SU-DHL-6 (cell line): ENCODE measurements around the gene ODF2L.
A peak's percentile ranks its signal among the peaks of the same experiment; 100 is the strongest.

Experiments used
- H2AFZ ChIP-seq: fragments of 200-600 bp; sonication (generic); 2 replicates; pipeline ENCODE4 v1.6.1; 2014; ENCODE audit warnings: low read depth, mild to moderate bottlenecking, moderate library complexity, mixed read lengths, antibody characterized with exemption, low read length; ENCODE audit not compliant: severe bottlenecking
- H3F3A ChIP-seq: fragments of 200-600 bp; shearing (Covaris generic); 2 replicates; pipeline ENCODE4 v1.6.0; 2016; ENCODE audit warnings: antibody characterized with exemption, mild to moderate bottlenecking; ENCODE audit not compliant: insufficient read depth
- H3K27ac ChIP-seq: fragments of 200-600 bp; sonication (generic); 2 replicates; pipeline ENCODE4 v1.5.1; 2016; ENCODE audit warnings: low read depth, mild to moderate bottlenecking, low read length, moderate library complexity, mixed read lengths
- H3K27me3 ChIP-seq: fragments of 200-600 bp; sonication (generic), shearing (Covaris generic); 2 replicates; pipeline ENCODE4 v1.6.0; 2014; ENCODE audit warnings: mild to moderate bottlenecking, low read length
- H3K36me3 ChIP-seq: fragments of 200-600 bp; sonication (generic); 2 replicates; pipeline ENCODE4 v1.6.1; 2014; ENCODE audit warnings: mild to moderate bottlenecking, low read length, mixed read lengths
- H3K4me2 ChIP-seq: fragments of 300-600, 200-600 bp; shearing (Covaris generic), sonication (generic); 2 replicates; pipeline ENCODE4 v1.6.0; 2014; ENCODE audit warnings: low read length, low read depth, mild to moderate bottlenecking; ENCODE audit not compliant: poor library complexity, severe bottlenecking
- H3K4me3 ChIP-seq: fragments of 200-600 bp; sonication (generic); 2 replicates; pipeline ENCODE4 v1.5.1; 2014; ENCODE audit warnings: antibody characterized with exemption, low read length, mild to moderate bottlenecking, mixed read lengths; ENCODE audit not compliant: insufficient read depth, poor library complexity, severe bottlenecking
- H3K79me2 ChIP-seq: fragments of 200-600 bp; sonication (generic); 2 replicates; pipeline ENCODE4 v1.6.1; 2014; ENCODE audit warnings: mild to moderate bottlenecking, low read length, moderate library complexity; ENCODE audit not compliant: insufficient read depth
- H3K9ac ChIP-seq: fragments of 200-600 bp; sonication (generic); 2 replicates; pipeline ENCODE4 v1.7.0; 2014; ENCODE audit warnings: mild to moderate bottlenecking, low read length
- H3K9me2 ChIP-seq: fragments of 200-600 bp; sonication (generic); replicated peaks from 2 replicates; pipeline ENCODE4 v1.6.1; 2014; ENCODE audit warnings: low read length; ENCODE audit not compliant: insufficient read depth
- H3K9me3 ChIP-seq: fragments of 200-600 bp; sonication (generic); 2 replicates; pipeline ENCODE4 v1.6.1; 2014; ENCODE audit warnings: low read length, mixed read lengths; ENCODE audit not compliant: insufficient read depth
- H4K20me1 ChIP-seq: fragments of 200-600 bp; sonication (generic); 2 replicates; pipeline ENCODE4 v1.6.1; 2014; ENCODE audit warnings: low read depth, mild to moderate bottlenecking, antibody characterized with exemption, low read length, moderate library complexity, mixed read lengths
- CTCF ChIP-seq: fragments of 200-600 bp; sonication (generic); IDR thresholded peaks from one replicate; pipeline ENCODE4 v1.5.1; 2017; ENCODE audit warnings: antibody characterized with exemption, mild to moderate bottlenecking, low read length, moderate library complexity; ENCODE audit not compliant: insufficient read depth, poor library complexity, severe bottlenecking
- EZH2phosphoT487 ChIP-seq: fragments of 200-600 bp; sonication (generic), shearing (Covaris generic); conservative IDR thresholded peaks from 2 replicates; pipeline ENCODE4 v1.6.1; 2018; ENCODE audit warnings: mild to moderate bottlenecking, antibody characterized with exemption, low read length, moderate library complexity, mixed read lengths

The ODF2L gene, protein sequence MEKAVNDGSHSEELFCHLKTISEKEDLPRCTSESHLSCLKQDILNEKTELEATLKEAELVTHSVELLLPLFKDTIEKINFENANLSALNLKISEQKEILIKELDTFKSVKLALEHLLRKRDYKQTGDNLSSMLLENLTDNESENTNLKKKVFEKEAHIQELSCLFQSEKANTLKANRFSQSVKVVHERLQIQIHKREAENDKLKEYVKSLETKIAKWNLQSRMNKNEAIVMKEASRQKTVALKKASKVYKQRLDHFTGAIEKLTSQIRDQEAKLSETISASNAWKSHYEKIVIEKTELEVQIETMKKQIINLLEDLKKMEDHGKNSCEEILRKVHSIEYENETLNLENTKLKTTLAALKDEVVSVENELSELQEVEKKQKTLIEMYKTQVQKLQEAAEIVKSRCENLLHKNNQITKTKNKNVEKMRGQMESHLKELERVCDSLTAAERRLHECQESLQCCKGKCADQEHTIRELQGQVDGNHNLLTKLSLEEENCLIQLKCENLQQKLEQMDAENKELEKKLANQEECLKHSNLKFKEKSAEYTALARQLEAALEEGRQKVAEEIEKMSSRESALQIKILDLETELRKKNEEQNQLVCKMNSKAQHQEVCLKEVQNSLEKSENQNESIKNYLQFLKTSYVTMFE

DNA sequence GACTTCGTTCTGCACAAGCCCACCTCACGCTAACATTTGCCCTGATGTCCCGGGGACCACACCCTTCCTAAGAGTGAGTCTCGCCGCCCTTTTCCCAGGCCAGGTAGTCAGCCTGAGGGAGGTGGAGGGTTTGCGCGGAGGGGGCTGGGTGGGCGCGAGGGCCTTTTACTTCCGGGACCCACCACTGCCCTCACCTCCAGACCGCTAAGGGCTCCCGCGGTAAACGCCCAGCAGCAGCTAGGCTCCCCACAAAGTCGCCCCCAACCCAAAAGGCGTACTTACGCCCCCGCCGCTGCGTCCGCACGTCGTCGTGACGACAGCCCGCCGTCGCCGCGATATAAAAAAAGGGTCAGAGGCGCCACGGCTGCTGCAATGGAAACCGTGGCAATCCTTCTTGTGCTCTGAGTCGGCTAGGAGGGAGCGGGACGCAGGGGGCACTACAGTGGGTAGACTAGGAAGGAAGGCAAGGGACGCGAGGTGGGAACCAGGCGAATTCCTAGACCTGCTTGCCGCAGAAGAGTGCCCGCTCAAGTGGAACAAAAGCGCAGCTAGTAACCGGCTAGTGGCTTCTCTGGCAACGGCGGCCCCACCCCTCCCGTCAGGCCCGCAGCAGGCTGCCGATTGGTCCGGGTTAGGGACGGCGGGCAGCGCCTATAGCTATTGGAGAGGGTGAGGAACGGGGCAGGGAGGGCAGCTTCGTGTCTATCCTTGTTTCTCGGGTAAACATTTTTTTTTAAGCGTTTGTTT lies at the start of gene ODF2L:
Gene ODF2L, minus strand, starts transcription at position 573 of the 747 bp plus-strand sequence. CDS start 9,296 bp downstream, outside the sequence.
- 0 out of 2 replicates have a peak, but pooled peaks cover 3% of the 10 kb centered on the region for H3F3A ChIP-seq
- no peaks in the 10 kb centered on the region for H3K9me2 ChIP-seq
- peak within 1 kb of the TSS; percentile 65 for H3K9ac ChIP-seq
- no peaks in the 10 kb centered on the region for H3K9me3 ChIP-seq
- H3K4me3 ChIP-seq: peak within 1 kb of the TSS; percentile 89
- no peaks in the 10 kb centered on the region for H3K79me2 ChIP-seq
- TF ChIP-seq EZH2phosphoT487 (no peak), CTCF (no peak)
- peak within 1 kb of the TSS; percentile 98 for H2AFZ ChIP-seq
- peak within 1 kb of the TSS; percentile 92 for H3K4me2 ChIP-seq
- H3K27ac ChIP-seq: peak within 1 kb of the TSS; percentile 50
- no peaks in the 10 kb centered on the region for H3K36me3 ChIP-seq
- H3K27me3 ChIP-seq: no peaks in the 10 kb centered on the region
- H4K20me1 ChIP-seq: no peaks in the 10 kb centered on the region

DNA sequence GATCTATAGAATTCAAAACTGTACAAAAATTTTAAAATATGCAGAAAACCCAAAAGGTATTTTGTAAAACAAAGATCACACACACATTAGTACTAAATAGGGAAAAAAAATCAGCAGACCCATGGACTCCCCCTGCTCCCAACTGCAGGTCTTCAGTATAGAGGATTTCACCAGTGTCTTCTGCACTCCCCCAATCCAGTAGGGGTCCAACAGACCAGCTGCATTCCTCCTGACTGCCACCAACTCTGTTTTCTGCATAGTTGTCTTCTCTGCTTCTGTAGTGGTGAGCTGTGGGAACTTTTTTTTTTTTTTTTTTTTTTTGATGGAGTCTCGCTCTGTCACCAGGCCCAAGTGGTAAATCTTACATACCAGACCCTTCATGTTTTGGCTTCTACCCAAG lies 49.8 kb upstream of the ODF2L start:
- no peaks in the 10 kb centered on the region for H3K36me3 ChIP-seq
- no peaks in the 10 kb centered on the region for H3K9me3 ChIP-seq
- no peak overlapping the region for H3K4me2 ChIP-seq
- no peaks in the 10 kb centered on the region for H3K9me2 ChIP-seq
- no peaks in the 10 kb centered on the region for H3F3A ChIP-seq
- H4K20me1 ChIP-seq: no peaks in the 10 kb centered on the region
- no peak overlapping the region for H3K9ac ChIP-seq
- H3K4me3 ChIP-seq: no peak overlapping the region
- no peak for TF ChIP-seq EZH2phosphoT487
- no peak for TF ChIP-seq CTCF
- H2AFZ ChIP-seq: no peak overlapping the region
- H3K27ac ChIP-seq: no peak overlapping the region
- H3K79me2 ChIP-seq: no peaks in the 10 kb centered on the region
- no peaks in the 10 kb centered on the region for H3K27me3 ChIP-seq

DNA sequence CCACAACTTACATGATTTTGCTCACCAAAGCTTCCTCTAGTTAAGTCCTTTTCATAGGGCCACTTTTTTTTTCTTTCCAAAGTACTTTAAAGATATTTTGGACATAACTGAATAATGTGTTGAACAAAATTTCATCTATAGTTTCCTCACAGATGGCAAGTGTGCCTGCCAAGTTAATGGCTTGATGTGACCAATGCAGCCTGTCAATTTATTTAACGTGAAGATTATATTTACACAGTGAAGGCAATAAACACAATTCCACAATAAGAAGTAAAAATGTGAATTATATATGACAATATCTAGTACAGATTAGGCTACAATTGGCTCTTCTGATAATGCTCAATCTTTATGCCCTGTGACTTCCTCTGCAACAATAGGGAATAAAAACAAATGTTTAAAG lies 45.9 kb upstream of the ODF2L start:
- no peak for TF ChIP-seq EZH2phosphoT487
- no peak for TF ChIP-seq CTCF
- H3K4me3 ChIP-seq: no peak overlapping the region
- no peak overlapping the region for H3K27ac ChIP-seq
- no peaks in the 10 kb centered on the region for H3F3A ChIP-seq
- no peaks in the 10 kb centered on the region for H3K9me2 ChIP-seq
- no peak overlapping the region for H3K4me2 ChIP-seq
- H3K9me3 ChIP-seq: no peaks in the 10 kb centered on the region
- no peaks in the 10 kb centered on the region for H3K36me3 ChIP-seq
- no peaks in the 10 kb centered on the region for H3K79me2 ChIP-seq
- H3K9ac ChIP-seq: no peak overlapping the region
- H2AFZ ChIP-seq: no peak overlapping the region
- H3K27me3 ChIP-seq: no peaks in the 10 kb centered on the region
- no peaks in the 10 kb centered on the region for H4K20me1 ChIP-seq
